SK-N-SH (cell line): ENCODE measurements around the gene ZMYND8. TPM values are rescaled to one million over a fixed set of nuclear protein-coding genes. Genes with fewer than 3 reads are reported as not detected.

Experiments
- CTCF ChIA-PET: fragments of 300-600, 350-600 bp; formaldehyde crosslinking; extraction: SDS; loops from one replicate; lab custom pipeline; 2021; lab: Yijun Ruan, JAX
- POLR2A ChIA-PET: fragments of 350-600 bp; sonication (Branson Sonifier 250); formaldehyde crosslinking; extraction: SDS; loops from one replicate; lab custom pipeline; 2020; ENCODE audit warnings: antibody characterized with exemption, inconsistent platforms; lab: Yijun Ruan, JAX
- DNase-seq: peaks from one replicate; pipeline ENCODE4 v3.0.0; 2012
- H2AFZ ChIP-seq: fragments of 200-600 bp; sonication (generic); 2 replicates; pipeline ENCODE4 v1.8.1; 2016; ENCODE audit warnings: antibody characterized with exemption, mild to moderate bottlenecking, low read depth
- H3F3A ChIP-seq: fragments of 200-600 bp; sonication (generic); replicated peaks from 2 replicates; pipeline ENCODE3; 2016; ENCODE audit warnings: antibody characterized with exemption, mild to moderate bottlenecking; ENCODE audit not compliant: insufficient read depth
- H3K27ac ChIP-seq, 2 experiments: fragments of 200-500 bp in 1 of 2; fragments of 200-600 bp in 1 of 2; sonication (Bioruptor generic) in 1 of 2; sonication (generic), shearing (Covaris generic) in 1 of 2; 2 replicates each; pipeline versions ENCODE4 v1.5.1 to v1.6.1; 2014 to 2016; ENCODE audit warnings: low read depth in 2 of 2, inconsistent platforms in 1 of 2, low read length in 1 of 2, mild to moderate bottlenecking in 1 of 2, mixed read lengths in 1 of 2
- H3K27me3 ChIP-seq: fragments of 200-600 bp; sonication (generic), shearing (Covaris generic); 2 replicates; pipeline ENCODE4 v1.6.1; 2016; ENCODE audit warnings: mixed run types; ENCODE audit not compliant: insufficient read depth
- H3K36me3 ChIP-seq, 2 experiments: fragments of 200-500 bp in 1 of 2; fragments of 200-600 bp in 1 of 2; sonication (Bioruptor generic) in 1 of 2; sonication (generic) in 1 of 2; replicated peaks in 1 of 2; 2 replicates each; pipeline versions ENCODE3 to v1.5.1; 2014 to 2016; ENCODE audit warnings: low read length in 1 of 2, mild to moderate bottlenecking in 1 of 2; ENCODE audit not compliant: insufficient read depth in 2 of 2, control insufficient read depth in 1 of 2
- H3K4me1 ChIP-seq, 2 experiments: fragments of 200-500 bp in 1 of 2; fragments of 200-600 bp in 1 of 2; sonication (Bioruptor generic) in 1 of 2; sonication (generic), shearing (Covaris generic) in 1 of 2; 2 replicates each; pipeline versions ENCODE4 v1.5.1 to v1.6.1; 2014 to 2016; ENCODE audit warnings: low read depth in 1 of 2, low read length in 1 of 2, mixed run types in 1 of 2; ENCODE audit not compliant: insufficient read depth in 2 of 2, control insufficient read depth in 1 of 2
- H3K4me2 ChIP-seq: fragments of 200-600 bp; sonication (generic), shearing (Covaris generic); 2 replicates; pipeline ENCODE4 v1.6.1; 2017; ENCODE audit warnings: mixed run types
- H3K4me3 ChIP-seq, 2 experiments: fragments of 200-500 bp in 1 of 2; fragments of 200-600 bp in 1 of 2; sonication (Bioruptor generic) in 1 of 2; sonication (generic), shearing (Covaris generic) in 1 of 2; 2 replicates each; pipeline versions ENCODE4 v1.5.1 to v1.8.1; 2014 to 2016; ENCODE audit warnings: low read depth in 2 of 2, inconsistent platforms in 1 of 2, low read length in 1 of 2, mild to moderate bottlenecking in 1 of 2, mixed read lengths in 1 of 2, moderate library complexity in 1 of 2
- H3K79me2 ChIP-seq: fragments of 200-600 bp; sonication (generic); 2 replicates; pipeline ENCODE4 v1.8.1; 2017; ENCODE audit warnings: mild to moderate bottlenecking; ENCODE audit not compliant: insufficient read depth
- H3K9ac ChIP-seq: fragments of 200-600 bp; sonication (generic); 2 replicates; pipeline ENCODE4 v1.6.1; 2017; ENCODE audit warnings: mixed run types
- H3K9me2 ChIP-seq: fragments of 200-600 bp; sonication (generic); 2 replicates; pipeline ENCODE4 v1.6.1; 2017; ENCODE audit warnings: mixed run types
- H3K9me3 ChIP-seq: fragments of 200-600 bp; sonication (generic); 2 replicates; pipeline ENCODE4 v1.6.1; 2017; ENCODE audit warnings: mixed run types, mild to moderate bottlenecking, moderate library complexity
- H4K20me1 ChIP-seq: fragments of 200-600 bp; sonication (generic); 2 replicates; pipeline ENCODE4 v1.6.1; 2017; ENCODE audit warnings: mild to moderate bottlenecking, mixed run types; ENCODE audit not compliant: insufficient read depth
- ELF1 ChIP-seq: IDR thresholded peaks from 2 replicates; pipeline ENCODE4 v1.4.0; 2012
- EZH2phosphoT487 ChIP-seq: fragments of 200-600 bp; sonication (generic); IDR thresholded peaks from 2 replicates; pipeline ENCODE4 v1.6.1; 2017; ENCODE audit warnings: low read depth, mixed run types, mild to moderate bottlenecking, antibody characterized with exemption, moderate library complexity, borderline replicate concordance
- FOXM1 ChIP-seq: IDR thresholded peaks from 2 replicates; pipeline ENCODE4 v1.4.0; 2012; ENCODE audit warnings: low read depth, mild to moderate bottlenecking
- GABPA ChIP-seq: IDR thresholded peaks from 2 replicates; pipeline ENCODE4 v1.4.0; 2012; ENCODE audit warnings: low read depth, mild to moderate bottlenecking
- GATA2 ChIP-seq: sonication (generic); formaldehyde crosslinking; IDR thresholded peaks from 2 replicates; pipeline ENCODE4 v1.5.0; 2020; ENCODE audit warnings: mild to moderate bottlenecking, missing genetic modification reagents
- JUND ChIP-seq: IDR thresholded peaks from 2 replicates; pipeline ENCODE4 v1.4.0; 2012
- MEF2A ChIP-seq: IDR thresholded peaks from 2 replicates; pipeline ENCODE4 v1.4.0; 2012; ENCODE audit warnings: low read depth, borderline replicate concordance
- MXI1 ChIP-seq: IDR thresholded peaks from 2 replicates; pipeline ENCODE4 v1.6.1; 2012; ENCODE audit warnings: mild to moderate bottlenecking, low read depth, low read length, improper control_type of control experiment
- NFIC ChIP-seq: IDR thresholded peaks from 2 replicates; pipeline ENCODE4 v1.4.0; 2012; ENCODE audit warnings: borderline replicate concordance
- NRF1 ChIP-seq: IDR thresholded peaks from 2 replicates; pipeline ENCODE4 v1.6.1; 2012; ENCODE audit warnings: low read depth, mild to moderate bottlenecking, low read length
- POLR2AphosphoS5 ChIP-seq: IDR thresholded peaks from 2 replicates; pipeline ENCODE4 v1.6.1; 2012; ENCODE audit warnings: low read depth, low read length
- RCOR1 ChIP-seq: fragments of 150-350 bp; IDR thresholded peaks from 2 replicates; pipeline ENCODE4 v1.6.1; 2017; ENCODE audit warnings: antibody characterized with exemption, low read length
- RFX5 ChIP-seq: IDR thresholded peaks from 2 replicates; pipeline ENCODE4 v1.6.1; 2012; ENCODE audit warnings: mild to moderate bottlenecking, improper control_type of control experiment, low read length
- SIN3A ChIP-seq: IDR thresholded peaks from 2 replicates; pipeline ENCODE4 v1.6.1; 2012; ENCODE audit warnings: low read depth, mild to moderate bottlenecking, low read length, moderate library complexity, borderline replicate concordance
- SMC3 ChIP-seq: IDR thresholded peaks from 2 replicates; pipeline ENCODE4 v1.6.1; 2012; ENCODE audit warnings: low read depth, low read length, improper control_type of control experiment
- TEAD4 ChIP-seq: IDR thresholded peaks from 2 replicates; pipeline ENCODE4 v1.4.0; 2012; ENCODE audit warnings: mild to moderate bottlenecking, borderline replicate concordance; ENCODE audit not compliant: insufficient read depth
- WGBS: methylation state at CpG from one replicate; pipeline ENCODE4 v1.1.6; 2017; ENCODE audit warnings: low lambda C conversion rate; 5-methylcytosine and 5-hydroxymethylcytosine counted together
- polyA plus RNA-seq, 3 experiments: library from polyadenylated mRNA; depleted of rRNA; stranded (reverse); fragments of >200 nt; gene quantifications; 2 replicates each; pipeline ENCODE4 v1.2.3, GENCODE V29; 2012
- TF ChIP-seq, protein P1 (sequence below): IDR thresholded peaks from 2 replicates; pipeline ENCODE4 v1.4.0; 2012; ENCODE audit warnings: low read depth, borderline replicate concordance
- TF ChIP-seq, protein P2 (sequence below): fragments of 150-350 bp; IDR thresholded peaks from 2 replicates; pipeline ENCODE4 v1.6.1; 2017; ENCODE audit warnings: antibody characterized with exemption, low read length, low read depth, borderline replicate concordance
- TF ChIP-seq, protein P3 (sequence below): IDR thresholded peaks from 2 replicates; pipeline ENCODE4 v1.6.1; 2012; ENCODE audit warnings: mild to moderate bottlenecking, low read depth, low read length, moderate library complexity
- TF ChIP-seq, protein P4 (sequence below): IDR thresholded peaks from 2 replicates; pipeline ENCODE4 v1.4.0; 2012; ENCODE audit warnings: low read depth, borderline replicate concordance

ZMYND8 gene
- polyA plus RNA-seq, 1 of the 3 experiments (the other 2 are of a cell fraction), result 25.3 TPM

DNA sequence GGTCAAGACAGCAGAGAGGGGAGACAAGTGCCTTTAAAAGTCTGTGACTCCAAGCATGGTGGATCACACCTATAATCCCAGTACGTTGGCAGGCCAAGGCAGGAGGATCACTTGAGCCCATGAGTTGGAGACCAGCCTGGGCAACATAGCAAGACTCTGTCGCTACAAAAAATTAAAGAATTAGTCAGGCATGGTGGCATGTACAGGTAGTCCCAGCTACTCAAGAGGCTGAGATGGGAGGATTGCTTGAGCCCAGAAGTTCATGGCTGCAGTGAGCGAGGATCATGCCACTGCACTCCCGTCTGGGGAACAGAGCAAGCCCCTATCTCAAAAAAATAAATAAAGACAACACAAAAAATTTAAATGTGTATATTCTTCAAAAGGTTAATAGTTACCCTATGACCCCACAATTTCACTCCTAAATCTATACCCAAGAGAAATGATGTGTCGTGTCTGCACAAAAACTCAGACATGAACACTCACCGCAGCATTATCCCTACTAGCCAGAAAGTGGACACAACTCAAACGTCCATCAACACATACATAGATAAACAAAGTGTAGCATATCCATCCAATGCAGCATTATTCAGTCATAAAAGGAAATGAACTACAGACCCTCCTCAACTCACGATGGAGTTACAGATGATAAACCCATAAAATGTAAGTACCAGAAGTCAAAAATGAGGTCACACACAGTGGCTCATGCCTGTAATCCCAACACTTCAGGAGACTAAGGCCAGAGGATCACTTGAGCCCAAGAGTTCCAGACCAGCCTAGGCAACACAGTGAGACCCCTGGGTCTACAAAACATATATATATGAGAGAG, 23.9 kb downstream of the ZMYND8 start (continued):
- TF ChIP-seq, protein P1, sequence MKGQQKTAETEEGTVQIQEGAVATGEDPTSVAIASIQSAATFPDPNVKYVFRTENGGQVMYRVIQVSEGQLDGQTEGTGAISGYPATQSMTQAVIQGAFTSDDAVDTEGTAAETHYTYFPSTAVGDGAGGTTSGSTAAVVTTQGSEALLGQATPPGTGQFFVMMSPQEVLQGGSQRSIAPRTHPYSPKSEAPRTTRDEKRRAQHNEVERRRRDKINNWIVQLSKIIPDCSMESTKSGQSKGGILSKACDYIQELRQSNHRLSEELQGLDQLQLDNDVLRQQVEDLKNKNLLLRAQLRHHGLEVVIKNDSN, result no peak

DNA sequence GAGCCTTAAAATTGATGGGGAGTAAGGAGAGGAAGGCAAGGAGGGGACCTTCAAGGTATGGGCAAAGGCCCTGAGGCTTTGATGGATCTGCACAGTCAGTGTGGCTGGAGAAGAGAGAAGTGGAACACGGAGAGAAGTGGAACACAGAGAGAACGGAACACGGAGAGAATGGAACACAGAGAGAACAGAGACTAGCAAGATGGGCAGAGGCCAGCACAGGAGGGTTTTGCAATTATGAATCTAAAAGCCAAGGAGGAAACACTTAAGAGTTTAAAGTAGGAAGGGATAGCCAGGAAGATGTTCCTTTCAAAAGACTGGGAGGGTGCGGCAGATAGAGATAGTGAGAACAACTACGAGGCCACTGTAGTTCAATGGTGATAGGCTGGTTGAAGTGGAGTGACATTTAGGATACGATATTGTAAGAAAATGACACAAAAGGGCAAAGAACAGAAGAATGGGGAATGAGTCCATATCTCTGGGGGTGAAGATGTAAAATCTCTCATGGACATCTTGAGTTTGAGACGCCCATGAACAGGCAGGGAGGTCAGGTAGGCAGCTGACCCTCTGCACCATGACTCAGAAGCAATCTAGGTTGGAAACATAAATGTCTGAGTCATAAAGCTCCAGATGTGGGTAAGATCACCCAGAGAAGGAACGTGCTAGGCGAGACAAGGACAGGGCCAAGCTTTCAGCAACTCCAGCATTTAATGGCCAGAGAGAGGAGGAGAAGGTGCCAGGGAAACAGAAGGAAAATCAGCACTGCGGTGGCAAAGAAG, 25.4 kb downstream of the ZMYND8 start:
- POLR2A ChIA-PET, result no interaction called here
- H4K20me1 ChIP-seq, result no peaks in the 10 kb centered on the region; the same call in 1 of the 2 replicates
- peaks cover 50% of the 10 kb centered on the region for H3F3A ChIP-seq
- H3K4me2 ChIP-seq, result 0 out of 2 replicates have a peak overlapping the region, but pooled peaks have one; percentile 10
- no peak overlapping the region for H3K4me3 ChIP-seq
- peak overlapping the region; percentile 45 to 91 for H3K27ac ChIP-seq
- DNase-seq, result no peak
- 68% methylated on average over 10 of the region's 10 CpGs for WGBS
- H3K27me3 ChIP-seq, result no peaks in the 10 kb centered on the region
- H3K36me3 ChIP-seq, result peaks cover 0 to 16% of the 10 kb centered on the region in 2 experiments
- peaks cover 23 to 34% of the 10 kb centered on the region in 2 experiments; a peak in 3 of 4 replicates for H3K4me1 ChIP-seq
- H3K79me2 ChIP-seq, result peaks cover 90% of the 10 kb centered on the region
- no peaks in the 10 kb centered on the region for H3K9me3 ChIP-seq
- H3K9ac ChIP-seq, result peak overlapping the region; percentile 2; the same call in 1 of the 2 replicates
- CTCF ChIA-PET, result no interaction called here
- no peak overlapping the region for H2AFZ ChIP-seq
- H3K9me2 ChIP-seq, result no peaks in the 10 kb centered on the region
- TF ChIP-seq JUND (peak; percentile 83), NRF1 (no peak), GABPA (no peak), EZH2phosphoT487 (no peak), TEAD4 (no peak), RCOR1 (no peak), SMC3 (no peak), RFX5 (no peak), SIN3A (no peak), POLR2AphosphoS5 (peak; percentile 54; the same call in 1 of the 2 replicates), NFIC (peak; percentile 42; the same call in 1 of the 2 replicates), MEF2A (peak; percentile 25; the same call in 1 of the 2 replicates), FOXM1 (no peak), ELF1 (no peak), MXI1 (no peak), GATA2 (CRISPR knock-in tag) (no peak)
- TF ChIP-seq, protein P1, result peak; percentile 47; the same call in 1 of the 2 replicates
- TF ChIP-seq, protein P2, sequence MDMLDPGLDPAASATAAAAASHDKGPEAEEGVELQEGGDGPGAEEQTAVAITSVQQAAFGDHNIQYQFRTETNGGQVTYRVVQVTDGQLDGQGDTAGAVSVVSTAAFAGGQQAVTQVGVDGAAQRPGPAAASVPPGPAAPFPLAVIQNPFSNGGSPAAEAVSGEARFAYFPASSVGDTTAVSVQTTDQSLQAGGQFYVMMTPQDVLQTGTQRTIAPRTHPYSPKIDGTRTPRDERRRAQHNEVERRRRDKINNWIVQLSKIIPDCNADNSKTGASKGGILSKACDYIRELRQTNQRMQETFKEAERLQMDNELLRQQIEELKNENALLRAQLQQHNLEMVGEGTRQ, result no peak
- TF ChIP-seq, protein P3, sequence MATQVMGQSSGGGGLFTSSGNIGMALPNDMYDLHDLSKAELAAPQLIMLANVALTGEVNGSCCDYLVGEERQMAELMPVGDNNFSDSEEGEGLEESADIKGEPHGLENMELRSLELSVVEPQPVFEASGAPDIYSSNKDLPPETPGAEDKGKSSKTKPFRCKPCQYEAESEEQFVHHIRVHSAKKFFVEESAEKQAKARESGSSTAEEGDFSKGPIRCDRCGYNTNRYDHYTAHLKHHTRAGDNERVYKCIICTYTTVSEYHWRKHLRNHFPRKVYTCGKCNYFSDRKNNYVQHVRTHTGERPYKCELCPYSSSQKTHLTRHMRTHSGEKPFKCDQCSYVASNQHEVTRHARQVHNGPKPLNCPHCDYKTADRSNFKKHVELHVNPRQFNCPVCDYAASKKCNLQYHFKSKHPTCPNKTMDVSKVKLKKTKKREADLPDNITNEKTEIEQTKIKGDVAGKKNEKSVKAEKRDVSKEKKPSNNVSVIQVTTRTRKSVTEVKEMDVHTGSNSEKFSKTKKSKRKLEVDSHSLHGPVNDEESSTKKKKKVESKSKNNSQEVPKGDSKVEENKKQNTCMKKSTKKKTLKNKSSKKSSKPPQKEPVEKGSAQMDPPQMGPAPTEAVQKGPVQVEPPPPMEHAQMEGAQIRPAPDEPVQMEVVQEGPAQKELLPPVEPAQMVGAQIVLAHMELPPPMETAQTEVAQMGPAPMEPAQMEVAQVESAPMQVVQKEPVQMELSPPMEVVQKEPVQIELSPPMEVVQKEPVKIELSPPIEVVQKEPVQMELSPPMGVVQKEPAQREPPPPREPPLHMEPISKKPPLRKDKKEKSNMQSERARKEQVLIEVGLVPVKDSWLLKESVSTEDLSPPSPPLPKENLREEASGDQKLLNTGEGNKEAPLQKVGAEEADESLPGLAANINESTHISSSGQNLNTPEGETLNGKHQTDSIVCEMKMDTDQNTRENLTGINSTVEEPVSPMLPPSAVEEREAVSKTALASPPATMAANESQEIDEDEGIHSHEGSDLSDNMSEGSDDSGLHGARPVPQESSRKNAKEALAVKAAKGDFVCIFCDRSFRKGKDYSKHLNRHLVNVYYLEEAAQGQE, result no peak
- TF ChIP-seq, protein P4, sequence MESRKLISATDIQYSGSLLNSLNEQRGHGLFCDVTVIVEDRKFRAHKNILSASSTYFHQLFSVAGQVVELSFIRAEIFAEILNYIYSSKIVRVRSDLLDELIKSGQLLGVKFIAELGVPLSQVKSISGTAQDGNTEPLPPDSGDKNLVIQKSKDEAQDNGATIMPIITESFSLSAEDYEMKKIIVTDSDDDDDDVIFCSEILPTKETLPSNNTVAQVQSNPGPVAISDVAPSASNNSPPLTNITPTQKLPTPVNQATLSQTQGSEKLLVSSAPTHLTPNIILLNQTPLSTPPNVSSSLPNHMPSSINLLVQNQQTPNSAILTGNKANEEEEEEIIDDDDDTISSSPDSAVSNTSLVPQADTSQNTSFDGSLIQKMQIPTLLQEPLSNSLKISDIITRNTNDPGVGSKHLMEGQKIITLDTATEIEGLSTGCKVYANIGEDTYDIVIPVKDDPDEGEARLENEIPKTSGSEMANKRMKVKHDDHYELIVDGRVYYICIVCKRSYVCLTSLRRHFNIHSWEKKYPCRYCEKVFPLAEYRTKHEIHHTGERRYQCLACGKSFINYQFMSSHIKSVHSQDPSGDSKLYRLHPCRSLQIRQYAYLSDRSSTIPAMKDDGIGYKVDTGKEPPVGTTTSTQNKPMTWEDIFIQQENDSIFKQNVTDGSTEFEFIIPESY, result no peak
